ENCODE data around the gene C5orf34.
"Not testable (repeated sequence)": the region's sequence is repeated elsewhere in the genome, so short reads cannot be mapped to it uniquely, and the experiment has no call there.

C5orf34 gene

DNA sequence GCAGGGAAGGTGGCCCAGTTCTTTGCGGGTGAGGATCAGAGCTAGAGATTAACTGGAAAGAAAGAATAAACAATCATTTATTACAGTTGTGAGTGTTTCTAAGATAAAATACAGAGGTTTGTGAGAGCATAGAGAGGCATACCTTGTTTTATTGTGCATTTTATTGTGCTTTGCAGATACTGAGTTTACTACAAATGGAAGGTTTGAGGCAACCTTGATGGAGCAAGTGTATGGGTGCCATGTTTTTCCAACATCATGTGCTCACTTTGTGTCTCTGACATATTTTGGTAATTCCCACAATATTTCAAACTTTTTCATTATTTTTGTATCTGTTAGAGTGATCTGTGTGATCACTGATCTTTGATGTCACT is 715 bp upstream of the C5orf34 start:
- no peak for DNase-seq (ENCODE audit: low read depth in 2 of 2)

DNA sequence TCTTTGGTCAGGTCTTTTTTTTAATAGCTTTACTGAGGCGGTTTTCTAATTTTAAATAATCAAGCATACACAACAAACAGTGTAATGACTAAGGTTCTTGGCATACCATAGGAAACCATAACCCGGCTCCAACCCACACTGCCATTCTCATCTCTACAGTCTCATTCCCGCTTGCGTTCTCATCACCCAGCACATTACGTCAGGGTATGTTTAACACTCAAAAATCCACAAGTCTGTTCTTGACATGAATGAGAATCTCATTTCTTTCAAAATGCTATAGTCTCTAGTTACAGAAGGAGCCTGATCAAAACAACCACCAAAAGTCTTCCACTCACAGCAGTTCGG is 505 bp downstream of the C5orf34 start:
- DNase-seq (ENCODE audit: low read depth in 2 of 2): peak in 1 of 2 experiments; percentile 21

DNA sequence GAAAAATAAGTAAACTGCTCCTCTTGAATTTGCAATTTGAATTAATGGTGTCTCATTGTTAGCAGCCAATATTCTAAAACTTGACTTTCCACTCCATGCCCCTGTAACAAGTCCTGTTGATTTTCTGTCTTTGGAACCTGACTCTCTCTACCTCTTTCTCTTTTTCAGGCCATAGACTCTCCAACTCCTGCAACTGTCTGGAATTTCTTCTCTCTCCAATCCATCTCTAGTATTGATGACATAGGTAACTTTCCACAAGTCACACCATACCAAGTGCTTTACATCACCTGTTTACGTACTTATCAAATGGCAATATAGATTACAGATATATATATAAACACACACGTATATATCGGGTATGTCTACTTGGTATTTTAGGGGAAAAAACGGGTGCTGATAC is 923 bp downstream of the C5orf34 start:
- DNase-seq (ENCODE audit: low read depth in 2 of 2): no peak

DNA sequence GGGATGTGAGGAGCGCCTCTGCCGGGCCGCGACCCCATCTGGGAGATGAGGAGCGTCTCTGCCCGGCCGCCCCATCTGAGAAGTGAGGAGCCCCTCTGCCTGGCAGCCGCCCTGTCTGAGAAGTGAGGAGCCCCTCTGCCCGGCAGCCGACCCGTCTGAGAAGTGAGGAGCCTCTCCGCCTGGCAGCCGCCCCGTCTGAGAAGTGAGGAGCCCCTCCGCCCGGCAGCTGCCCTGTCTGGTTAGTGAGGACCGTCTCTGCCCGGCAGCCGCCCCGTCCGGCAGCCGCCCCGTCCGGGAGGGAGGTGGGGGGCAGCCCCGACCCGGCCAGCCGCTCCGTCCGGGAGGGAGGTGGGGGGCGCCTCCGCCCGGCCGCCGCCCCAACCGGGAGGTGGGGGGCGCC is 3.9 kb downstream of the C5orf34 start:
- not testable (repeated sequence) for DNase-seq (ENCODE audit: low read depth in 2 of 2)

DNA sequence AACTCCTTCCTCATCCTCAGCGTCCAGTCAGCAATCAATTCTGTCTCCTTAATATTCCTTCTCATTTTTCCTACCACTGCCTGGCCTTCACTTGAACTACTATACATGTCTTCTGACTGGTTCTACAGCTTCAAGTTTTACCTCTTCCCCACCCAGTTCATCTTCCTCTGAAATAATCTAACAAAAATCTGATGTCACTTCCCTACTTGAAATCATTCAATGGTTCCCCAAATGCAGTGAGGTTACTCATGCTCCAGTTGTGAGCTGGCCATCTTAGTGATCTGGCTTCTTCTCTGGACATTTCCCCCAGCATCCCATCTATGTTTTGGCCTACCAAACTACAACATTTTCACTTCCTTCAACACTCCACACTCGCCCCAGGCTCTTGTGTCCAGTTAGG is 16.4 kb downstream of the C5orf34 start:
- no peak for DNase-seq (ENCODE audit: low read depth in 2 of 2)

DNA sequence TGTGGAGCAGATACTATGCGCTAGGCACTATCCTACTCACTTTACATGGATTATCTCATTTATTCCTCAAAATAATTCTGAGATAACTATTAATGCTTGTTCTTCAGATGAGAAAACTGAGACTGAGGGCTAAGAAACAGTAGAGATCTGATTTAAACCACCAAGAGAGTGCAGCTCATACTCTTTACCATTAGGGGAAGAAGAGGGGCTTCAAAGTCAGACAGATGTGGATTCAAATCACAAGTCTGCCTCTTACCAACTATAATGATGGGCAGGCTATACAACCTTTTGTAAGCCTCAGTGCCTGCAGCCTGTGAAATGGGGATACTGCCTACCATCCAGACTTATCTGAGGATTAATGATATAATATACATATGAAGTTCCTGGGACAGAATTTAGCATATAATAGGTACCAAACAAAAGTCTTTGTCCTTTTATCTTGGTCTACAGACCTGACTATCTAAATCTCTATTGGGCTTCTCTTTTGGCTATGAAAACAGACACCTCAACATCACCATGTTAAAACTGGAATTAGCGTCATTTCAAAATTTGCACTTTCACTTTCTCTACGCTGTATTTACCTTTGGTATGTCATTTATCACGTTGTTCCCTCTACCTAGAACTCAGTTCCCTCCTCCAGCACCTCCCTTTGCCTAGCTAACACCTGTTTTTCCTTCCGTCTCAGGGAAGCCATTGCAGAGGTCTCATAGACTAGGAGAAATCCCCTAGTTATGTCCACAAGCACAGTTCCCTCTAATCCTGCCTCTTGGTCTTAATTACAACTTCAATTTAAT is 17.4 kb downstream of the C5orf34 start:
- no peak for DNase-seq (ENCODE audit: low read depth in 2 of 2)

DNA sequence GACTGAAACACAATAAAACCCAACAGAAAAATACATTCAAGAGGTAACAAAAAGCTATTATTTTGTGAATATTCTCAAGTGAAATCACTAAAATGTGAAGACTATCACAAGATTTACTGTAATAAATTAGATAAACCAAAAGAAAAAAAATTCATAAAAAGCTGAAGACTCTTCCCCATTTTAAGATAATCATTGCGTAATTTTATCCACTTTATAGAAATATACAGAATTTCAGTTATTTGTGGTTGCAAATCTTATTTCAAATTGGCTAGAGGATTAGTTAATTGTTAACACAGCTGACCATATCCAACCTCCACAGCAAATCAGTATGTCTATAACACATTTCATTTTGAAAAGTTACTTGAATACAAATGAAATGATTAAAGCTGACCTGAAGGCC is 23.6 kb downstream of the C5orf34 start:
- no peak for DNase-seq (ENCODE audit: low read depth in 2 of 2)

DNA sequence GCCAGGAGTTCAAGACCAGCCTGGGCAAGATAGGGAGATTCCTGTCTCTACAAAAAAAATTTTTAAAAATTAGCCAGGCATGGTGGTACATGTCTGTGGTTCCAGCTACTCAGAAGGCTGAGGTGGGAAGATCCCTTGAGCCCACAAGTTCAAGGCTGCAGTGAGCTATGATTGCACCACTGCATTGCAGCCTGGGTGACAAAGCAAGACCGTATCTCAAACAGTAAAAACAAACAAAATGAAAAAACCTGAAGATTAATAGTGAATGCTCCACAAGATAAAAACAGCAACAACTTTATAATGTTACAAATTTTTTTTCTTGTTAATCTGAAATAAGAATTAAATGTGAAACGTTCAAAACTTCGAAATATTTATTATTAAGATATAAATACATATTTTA is 28.6 kb downstream of the C5orf34 start:
- no peak for DNase-seq (ENCODE audit: low read depth in 2 of 2)

DNA sequence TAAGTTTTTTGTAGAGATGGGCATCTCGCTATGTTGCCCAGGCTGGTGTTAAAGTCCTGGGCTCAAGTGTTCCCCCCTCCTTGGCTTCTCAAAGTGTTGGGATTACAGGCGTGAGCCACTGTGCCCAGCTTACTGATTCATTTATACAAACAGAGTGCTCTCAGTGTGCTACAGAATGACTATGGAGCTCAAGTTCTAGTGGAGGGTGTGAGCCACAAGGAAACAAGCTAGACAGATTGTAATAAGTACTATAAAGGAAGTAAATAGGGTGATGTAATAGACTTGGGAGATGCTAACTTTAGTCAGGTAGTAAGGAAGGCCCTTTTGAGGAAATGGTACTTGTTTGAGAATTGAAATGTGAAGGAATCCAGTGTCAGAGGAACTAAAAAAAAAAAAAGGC is 29.5 kb downstream of the C5orf34 start:
- no peak for DNase-seq (ENCODE audit: low read depth in 2 of 2)

DNA sequence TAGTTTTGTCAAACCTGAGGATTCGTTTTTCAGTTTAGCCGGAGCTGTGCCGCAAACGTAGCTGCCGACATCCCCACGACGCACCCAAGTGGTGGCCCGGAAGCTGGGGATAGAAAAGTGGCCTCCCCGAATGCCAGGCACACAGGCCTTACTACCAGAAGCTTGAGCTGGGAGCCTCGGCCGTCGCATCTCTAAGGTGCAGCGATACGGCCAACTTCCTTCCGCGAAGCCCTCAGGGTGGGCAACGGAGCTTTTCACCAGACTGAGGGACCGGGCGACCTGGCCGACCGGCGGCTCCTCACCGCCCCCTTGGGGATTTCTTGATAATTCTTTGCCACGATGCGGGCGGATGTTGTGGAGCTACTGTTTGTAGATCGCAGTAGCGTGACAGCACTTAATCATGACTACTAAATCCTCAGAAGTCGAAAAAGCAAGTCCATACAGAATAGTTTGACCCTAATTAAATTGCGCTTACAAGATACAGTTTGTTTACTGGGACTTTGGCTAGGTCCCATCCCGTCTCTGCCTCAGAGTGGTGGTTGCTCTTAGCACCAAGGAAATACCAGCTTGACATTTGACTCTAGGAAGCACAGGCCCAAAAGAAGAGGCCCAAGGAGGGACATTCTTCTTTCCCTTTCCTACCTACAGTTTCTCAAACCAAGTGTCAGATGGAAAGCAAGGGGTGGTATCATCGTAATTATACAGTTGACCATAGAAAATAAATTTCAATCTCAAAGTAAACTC is 30.7 kb downstream of the C5orf34 start:
- peak; percentile 73 to 79 for DNase-seq (ENCODE audit: low read depth in 2 of 2)

DNA sequence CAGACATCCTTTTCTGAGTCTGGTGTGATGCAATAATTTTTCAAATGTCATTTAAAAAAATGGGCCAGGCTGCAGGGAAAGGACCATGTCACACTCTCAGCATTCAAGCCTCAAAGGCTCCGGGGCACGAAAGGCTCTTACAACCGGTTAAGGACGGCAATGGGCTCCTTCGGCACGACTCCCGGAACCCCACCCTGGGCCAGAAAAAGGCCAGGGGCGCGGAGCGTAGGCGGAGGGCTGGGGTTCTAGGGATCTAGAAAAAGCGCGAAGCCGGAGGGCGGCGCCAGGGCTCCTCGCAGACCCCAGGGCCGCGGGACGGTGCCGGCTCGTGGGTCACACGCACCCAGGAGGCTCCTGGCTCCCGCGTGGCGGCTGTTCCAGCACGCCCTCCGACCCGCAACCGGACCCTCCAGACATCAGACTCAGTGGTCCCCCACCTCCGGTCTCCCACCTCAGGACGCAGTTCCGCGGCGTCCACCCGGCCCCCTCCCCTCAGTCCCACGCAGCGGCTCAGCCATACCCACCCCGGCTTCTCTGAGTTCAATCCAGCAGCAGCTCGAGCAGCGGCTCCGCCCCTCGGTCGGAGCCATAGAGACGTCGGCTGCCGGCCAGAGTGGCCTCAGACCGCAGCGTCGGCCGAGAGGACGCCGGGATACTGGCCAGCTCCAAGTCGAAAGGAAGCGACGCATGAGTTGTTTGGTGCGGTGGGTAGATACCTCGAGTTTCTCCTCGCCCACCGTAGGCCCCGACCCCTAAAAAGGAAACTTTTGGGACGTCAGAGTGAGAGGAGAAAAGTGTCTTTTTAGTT is 31.4 kb downstream of the C5orf34 start, which contains the start of gene TMEM267:
Gene TMEM267, minus strand, starts transcription at position 568 of the 808 bp plus-strand sequence. CDS start 29,896 bp downstream, outside the sequence.
- peak; percentile 75 for DNase-seq (ENCODE audit: low read depth in 2 of 2)

DNA sequence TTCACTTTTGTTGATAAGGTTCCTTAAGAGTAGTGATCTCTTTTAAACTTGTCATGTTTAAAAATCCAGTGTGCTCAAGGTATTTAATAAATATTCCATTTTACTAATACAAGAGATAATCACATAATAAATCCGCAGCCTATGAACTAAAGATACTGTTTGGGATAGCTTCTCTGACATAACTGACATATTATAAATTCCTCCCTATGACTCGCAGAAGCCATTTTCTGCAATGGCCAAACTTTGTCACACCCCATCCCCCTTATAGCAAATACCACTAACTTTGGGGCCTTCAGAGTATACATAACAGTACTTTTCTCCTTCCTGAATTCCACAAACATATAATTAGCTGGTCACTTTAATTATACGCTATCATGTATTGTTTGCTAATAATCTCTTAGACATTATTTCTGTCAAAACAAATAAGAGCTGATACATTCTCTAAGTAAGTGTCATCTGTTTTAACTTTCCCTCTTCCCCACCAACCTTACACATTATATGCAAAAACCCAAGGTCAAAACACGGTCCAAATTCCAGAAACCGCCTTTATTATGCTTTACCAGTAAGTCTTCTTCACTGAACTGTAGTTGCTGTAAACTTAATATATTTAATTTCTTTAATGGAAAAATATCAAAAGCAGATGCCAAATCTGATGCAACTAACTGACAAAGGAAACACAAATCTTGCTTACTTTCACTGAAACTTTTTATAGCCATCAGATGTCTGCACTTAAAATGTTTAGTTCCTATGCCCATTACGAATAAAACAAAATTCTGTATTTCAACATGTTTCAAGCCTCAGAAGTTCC is 32.3 kb downstream of the C5orf34 start:
- no peak for DNase-seq (ENCODE audit: low read depth in 2 of 2)

DNA sequence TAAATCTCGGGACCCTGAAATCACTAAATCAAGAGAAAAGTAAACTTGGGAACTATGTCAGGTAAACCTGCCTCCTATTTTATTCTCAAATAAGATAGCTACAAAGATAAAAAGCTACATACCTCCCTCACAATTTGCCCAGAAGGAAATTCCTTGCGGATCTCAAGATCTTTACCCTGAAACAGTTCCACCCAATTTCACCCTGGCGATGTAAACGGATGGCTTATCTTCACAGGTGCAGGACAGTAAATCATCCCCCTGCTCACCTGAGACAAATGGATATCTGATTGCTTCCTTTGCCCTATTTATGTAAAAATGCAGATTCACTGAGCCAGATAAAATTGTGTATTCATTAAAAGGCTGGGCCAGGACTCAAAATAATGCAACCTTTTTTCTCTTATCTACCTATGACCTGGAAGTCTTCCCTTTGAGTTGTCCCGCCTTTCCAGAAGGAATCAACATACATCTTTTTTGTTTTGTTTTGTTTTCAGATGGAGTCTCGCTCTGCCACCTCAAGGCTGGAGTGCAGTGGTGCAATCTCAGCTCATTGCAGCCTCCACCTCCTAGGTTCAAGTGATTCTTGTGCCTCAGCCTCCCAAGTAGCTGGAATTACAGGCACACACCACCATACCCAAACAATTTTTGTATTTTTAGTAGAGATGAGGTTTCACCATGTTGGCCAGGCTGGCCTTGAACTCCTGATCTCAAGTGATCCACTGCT is 45.1 kb downstream of the C5orf34 start:
- DNase-seq (ENCODE audit: low read depth in 2 of 2): no peak

DNA sequence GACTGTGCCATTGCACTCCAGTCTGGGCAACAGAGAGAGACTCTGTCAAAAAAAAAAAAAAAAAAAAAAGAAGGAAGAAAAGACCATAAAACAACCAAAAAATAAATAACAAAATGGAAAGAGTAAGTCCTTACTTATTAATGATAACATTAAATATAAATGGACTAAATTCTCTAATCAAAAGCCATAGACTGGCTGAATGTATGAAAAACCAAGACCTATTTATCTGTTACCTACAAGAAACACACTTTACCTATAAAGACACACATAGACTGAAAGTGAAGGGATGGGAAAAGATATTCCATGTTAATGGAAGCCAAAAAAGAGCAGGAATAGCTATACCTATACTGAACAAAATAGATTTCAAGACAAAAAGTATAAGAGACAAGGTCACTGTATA is 47.8 kb downstream of the C5orf34 start:
- DNase-seq (ENCODE audit: low read depth in 2 of 2): no peak

DNA sequence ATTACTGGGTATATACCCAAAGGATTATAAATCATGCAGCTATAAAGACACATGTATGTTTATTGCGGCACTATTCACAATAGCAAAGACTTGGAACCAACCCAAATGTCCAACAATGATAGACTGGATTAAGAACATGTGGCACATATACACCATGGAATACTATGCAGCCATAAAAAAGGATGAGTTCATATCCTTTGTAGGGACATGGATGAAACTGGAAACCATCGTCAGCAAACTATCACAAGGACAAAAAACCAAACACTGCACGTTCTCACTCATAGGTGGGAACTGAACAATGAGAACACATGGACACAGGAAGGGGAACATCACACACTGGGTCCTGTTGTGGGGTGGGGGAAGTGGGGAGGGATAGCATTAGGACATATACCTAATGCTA is 49.5 kb downstream of the C5orf34 start:
- DNase-seq (ENCODE audit: low read depth in 2 of 2): not testable (repeated sequence)

DNA sequence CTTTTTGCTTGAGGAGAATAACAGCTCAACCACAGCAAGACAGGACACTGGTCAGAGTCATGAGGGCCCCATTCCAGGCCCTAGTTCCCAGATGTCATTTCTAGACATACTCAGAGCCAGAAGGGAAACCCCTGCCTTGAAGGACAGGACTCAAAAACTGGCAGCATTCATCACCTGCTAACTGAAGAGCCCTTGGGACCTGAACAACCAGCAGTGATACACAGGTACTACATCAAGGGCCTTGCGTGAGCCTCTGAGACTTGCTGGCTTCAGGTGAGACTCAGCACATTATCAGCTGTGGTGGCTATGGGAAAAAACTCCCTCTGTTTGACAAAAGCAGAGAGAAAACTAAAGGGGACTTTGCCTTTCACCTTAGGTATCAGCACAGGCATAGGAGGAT is 53.9 kb downstream of the C5orf34 start:
- DNase-seq (ENCODE audit: low read depth in 2 of 2): no peak

DNA sequence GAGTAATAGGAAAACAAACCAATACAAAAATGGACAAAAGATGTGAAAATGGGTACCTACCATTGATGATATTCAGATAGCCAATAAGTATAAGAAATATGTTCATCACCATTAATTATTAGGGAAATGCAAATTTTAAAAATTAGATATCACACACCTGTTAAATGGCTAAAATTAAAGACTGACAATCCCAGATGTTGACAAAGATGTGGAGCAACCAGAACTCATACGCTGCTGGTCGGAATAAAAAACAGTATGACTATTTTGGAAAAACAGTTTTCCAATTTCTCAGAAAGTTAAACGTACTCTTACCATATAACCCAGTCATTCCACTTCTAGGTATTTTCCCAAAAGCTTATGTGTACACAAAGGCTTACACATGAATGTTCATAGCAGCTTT is 58.4 kb downstream of the C5orf34 start:
- DNase-seq (ENCODE audit: low read depth in 2 of 2): no peak

DNA sequence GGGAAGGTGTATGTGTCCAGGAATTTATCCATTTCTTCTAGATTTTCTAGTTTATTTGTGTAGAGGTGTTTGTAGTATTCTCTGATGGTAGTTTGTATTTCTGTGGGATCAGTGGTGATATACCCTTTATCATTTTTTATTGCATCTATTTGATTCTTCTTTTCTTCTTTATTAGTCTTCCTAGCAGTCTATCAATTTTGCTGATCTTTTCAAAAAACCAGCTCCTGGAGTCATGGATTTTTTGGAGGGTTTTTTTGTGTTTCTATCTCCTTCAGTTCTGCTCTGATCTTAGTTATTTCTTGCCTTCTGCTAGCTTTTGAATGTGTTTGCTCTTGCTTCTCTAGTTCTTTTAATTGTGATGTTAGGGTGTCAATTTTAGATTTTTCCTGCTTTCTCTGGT is 73.4 kb downstream of the C5orf34 start:
- DNase-seq (ENCODE audit: low read depth in 2 of 2): not testable (repeated sequence)

DNA sequence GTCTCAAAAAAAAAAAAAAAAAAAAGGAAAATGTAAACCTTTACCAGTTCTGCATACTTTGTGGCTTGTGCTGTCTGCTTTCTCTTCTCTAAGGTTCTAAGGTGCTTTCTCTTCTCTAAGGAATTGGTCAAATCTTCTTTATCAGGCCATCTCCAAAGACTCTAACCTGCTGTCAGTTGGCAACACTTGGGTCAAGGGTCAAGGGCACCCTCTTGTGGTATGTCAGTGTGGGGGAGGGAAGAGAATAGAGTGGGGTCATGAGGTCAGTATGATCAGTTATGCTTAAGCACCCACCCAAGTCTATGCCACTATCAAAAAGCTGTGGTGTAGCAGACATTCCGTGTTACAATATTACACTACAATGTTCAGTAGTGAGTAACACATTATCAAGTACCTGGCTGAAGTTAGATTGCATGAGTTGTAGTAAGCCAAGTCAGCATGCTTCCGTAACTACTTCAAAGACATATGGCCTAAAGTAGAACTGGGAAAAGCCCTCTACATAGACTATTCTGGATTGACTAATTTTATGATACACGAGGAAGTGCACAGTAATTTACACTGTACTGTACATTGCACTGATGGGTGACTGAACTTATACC is 77.8 kb downstream of the C5orf34 start:
- no peak for DNase-seq (ENCODE audit: low read depth in 2 of 2)
